Keratinocyte (primary cell): ENCODE measurements around the gene STMND1. TPM values are rescaled to one million over a fixed set of nuclear protein-coding genes. Genes with fewer than 3 reads are reported as not detected.

Experiments used
- DNase-seq: peaks from one replicate; pipeline ENCODE4 v3.0.0-alpha.2; 2011; ENCODE audit warnings: low read depth, missing footprints, low spot score
- FAIRE-seq: peaks from 2 replicates; lab custom pipeline; 2011; peaks lifted over from hg19 to GRCh38; lab: Jason Lieb, UNC
- H2AFZ ChIP-seq: 2 replicates; pipeline ENCODE4 v1.6.0; 2012; ENCODE audit warnings: low read length, control low read depth, inconsistent platforms; ENCODE audit not compliant: control insufficient read depth
- H3K27ac ChIP-seq: 2 replicates; pipeline ENCODE4 v1.5.1; 2011; ENCODE audit warnings: low read length; ENCODE audit not compliant: control insufficient read depth, insufficient read depth
- H3K27me3 ChIP-seq: 3 replicates; pipeline ENCODE4 v1.6.0; 2011; ENCODE audit warnings: low read length; ENCODE audit not compliant: control insufficient read depth, insufficient read depth; ENCODE audit errors: extremely low read depth
- H3K36me3 ChIP-seq, 2 experiments: 2 replicates in 1 of 2; 3 replicates in 1 of 2; pipeline ENCODE4 v1.5.1; 2011; ENCODE audit warnings: low read length in 2 of 2, mild to moderate bottlenecking in 1 of 2; ENCODE audit not compliant: control insufficient read depth in 2 of 2, insufficient read depth in 2 of 2; ENCODE audit errors: extremely low read depth in 1 of 2
- H3K4me1 ChIP-seq: 3 replicates; pipeline ENCODE4 v1.5.1; 2011; ENCODE audit warnings: low read length; ENCODE audit not compliant: control insufficient read depth, insufficient read depth; ENCODE audit errors: extremely low read depth
- H3K4me2 ChIP-seq: 3 replicates; pipeline ENCODE4 v1.6.0; 2011; ENCODE audit warnings: low read depth, low read length; ENCODE audit not compliant: control insufficient read depth, insufficient read depth; ENCODE audit errors: extremely low read depth
- H3K4me3 ChIP-seq, 3 experiments: fragments of 200-600 bp in 1 of 3; sonication (generic) in 1 of 3; 2 replicates in 2 of 3; 3 replicates in 1 of 3; pipeline ENCODE4 v1.5.1; 2011 to 2016; ENCODE audit warnings: low read length in 3 of 3, mild to moderate bottlenecking in 3 of 3, control low read depth in 2 of 3, inconsistent platforms in 1 of 3, low read depth in 1 of 3, mixed read lengths in 1 of 3, mixed run types in 1 of 3, moderate library complexity in 1 of 3; ENCODE audit not compliant: control insufficient read depth in 2 of 3, insufficient read depth in 2 of 3; ENCODE audit errors: extremely low read depth in 1 of 3
- H3K79me2 ChIP-seq: 2 replicates; pipeline ENCODE4 v1.6.0; 2012; ENCODE audit warnings: low read length; ENCODE audit not compliant: control insufficient read depth, insufficient read depth
- H3K9ac ChIP-seq: 3 replicates; pipeline ENCODE4 v1.6.0; 2011; ENCODE audit warnings: low read length; ENCODE audit not compliant: control insufficient read depth, insufficient read depth; ENCODE audit errors: extremely low read depth
- H3K9me1 ChIP-seq: 3 replicates; pipeline ENCODE4 v1.6.0; 2011; ENCODE audit warnings: low read length; ENCODE audit not compliant: control insufficient read depth, insufficient read depth; ENCODE audit errors: extremely low read depth
- H3K9me3 ChIP-seq: 2 replicates; pipeline ENCODE4 v1.5.1; 2012; ENCODE audit warnings: low read depth, low read length; ENCODE audit not compliant: control insufficient read depth
- H4K20me1 ChIP-seq: 3 replicates; pipeline ENCODE4 v1.6.0; 2011; ENCODE audit warnings: low read length; ENCODE audit not compliant: control insufficient read depth, insufficient read depth; ENCODE audit errors: extremely low read depth
- EZH2 ChIP-seq: IDR thresholded peaks from one replicate; pipeline ENCODE4 v1.6.1; 2012; ENCODE audit warnings: inconsistent platforms, mild to moderate bottlenecking, low read length, moderate library complexity
- dilution Hi-C: fragments of 300-500 bp; cut with MboI; formaldehyde crosslinking; loops from one replicate; pipeline ENCODE4 v1.7.0; 2020; ENCODE audit warnings: low sequenced_read_pairs; ENCODE audit not compliant: extremely low pct_ligation_motif_present
- polyA plus RNA-seq, 5 experiments: library from polyadenylated mRNA; depleted of rRNA in 3 of 5; stranded (reverse) in 3 of 5; stranded (forward) in 1 of 5; unstranded in 1 of 5; fragments of >200 nt; gene quantifications; 1 replicate in 1 of 5; 2 replicates in 3 of 5; 3 replicates in 1 of 5; pipeline versions ENCODE4 v1.2.1 to v1.2.3, GENCODE V29; 2011 to 2012; ENCODE audit warnings: missing spikeins in 2 of 5, low read depth in 1 of 5, low replicate concordance in 1 of 5
- TF ChIP-seq, protein P1 (sequence below), 3 experiments: IDR thresholded peaks in 1 of 3; conservative IDR thresholded peaks in 1 of 3; optimal IDR thresholded peaks in 1 of 3; 2 replicates in 2 of 3; 3 replicates in 1 of 3; pipeline versions ENCODE3 to v1.5.1; 2011; ENCODE audit warnings: low read length in 3 of 3, mild to moderate bottlenecking in 3 of 3, moderate library complexity in 2 of 3, control low read depth in 1 of 3, inconsistent platforms in 1 of 3; ENCODE audit not compliant: insufficient read depth in 2 of 3; ENCODE audit errors: extremely low read depth in 1 of 3

The STMND1 gene
- polyA plus RNA-seq, 1 donor (not counting 4 experiments of a cell fraction or from before 2014, with no cell fraction given): not detected

DNA sequence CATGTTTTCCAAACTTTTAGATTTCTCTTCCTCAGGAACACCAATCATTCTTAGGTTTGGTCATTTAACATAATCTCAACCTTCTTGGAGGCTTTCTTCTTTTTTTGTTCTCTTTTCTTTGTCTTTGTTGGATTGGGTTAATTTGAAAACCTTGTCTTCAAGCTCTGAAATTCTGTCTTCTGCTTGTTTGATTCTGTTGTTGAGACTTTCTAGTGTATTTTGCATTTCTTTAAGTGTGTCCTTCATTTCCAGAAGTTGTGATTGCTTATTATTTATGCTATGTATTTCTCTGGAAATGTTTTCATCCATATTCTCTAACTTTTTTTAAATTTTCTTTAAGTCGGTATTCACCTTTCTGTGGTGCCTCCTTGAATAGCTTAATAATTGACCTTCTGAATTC, 42.2 kb downstream of the STMND1 start:
- Histone ChIP-seq H2AFZ (no peak overlapping the region), H3K9ac (no peak overlapping the region), H3K27ac (no peak overlapping the region), H3K9me3 (no peaks in the 10 kb centered on the region), H3K4me2 (no peak overlapping the region), H4K20me1 (no peaks in the 10 kb centered on the region), H3K36me3 (no peaks in the 10 kb centered on the region), H3K79me2 (no peaks in the 10 kb centered on the region), H3K27me3 (no peaks in the 10 kb centered on the region), H3K4me1 (no peaks in the 10 kb centered on the region), H3K4me3 (no peak overlapping the region), H3K9me1 (no peaks in the 10 kb centered on the region)
- TF ChIP-seq EZH2: no peak
- TF ChIP-seq, protein P1, sequence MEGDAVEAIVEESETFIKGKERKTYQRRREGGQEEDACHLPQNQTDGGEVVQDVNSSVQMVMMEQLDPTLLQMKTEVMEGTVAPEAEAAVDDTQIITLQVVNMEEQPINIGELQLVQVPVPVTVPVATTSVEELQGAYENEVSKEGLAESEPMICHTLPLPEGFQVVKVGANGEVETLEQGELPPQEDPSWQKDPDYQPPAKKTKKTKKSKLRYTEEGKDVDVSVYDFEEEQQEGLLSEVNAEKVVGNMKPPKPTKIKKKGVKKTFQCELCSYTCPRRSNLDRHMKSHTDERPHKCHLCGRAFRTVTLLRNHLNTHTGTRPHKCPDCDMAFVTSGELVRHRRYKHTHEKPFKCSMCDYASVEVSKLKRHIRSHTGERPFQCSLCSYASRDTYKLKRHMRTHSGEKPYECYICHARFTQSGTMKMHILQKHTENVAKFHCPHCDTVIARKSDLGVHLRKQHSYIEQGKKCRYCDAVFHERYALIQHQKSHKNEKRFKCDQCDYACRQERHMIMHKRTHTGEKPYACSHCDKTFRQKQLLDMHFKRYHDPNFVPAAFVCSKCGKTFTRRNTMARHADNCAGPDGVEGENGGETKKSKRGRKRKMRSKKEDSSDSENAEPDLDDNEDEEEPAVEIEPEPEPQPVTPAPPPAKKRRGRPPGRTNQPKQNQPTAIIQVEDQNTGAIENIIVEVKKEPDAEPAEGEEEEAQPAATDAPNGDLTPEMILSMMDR (optimal IDR thresholded peaks at IDR 0.05 in 1 of 3, IDR thresholded peaks at IDR 0.05 in 1 of 3, conservative IDR thresholded peaks at IDR 0.05 in 1 of 3; ENCODE audit: extremely low read depth in 1 of 3, insufficient read depth in 2 of 3, low read length in 3 of 3): no peak
- dilution Hi-C loops: no loop called here
- no peak for DNase-seq
- FAIRE-seq: no peak

DNA sequence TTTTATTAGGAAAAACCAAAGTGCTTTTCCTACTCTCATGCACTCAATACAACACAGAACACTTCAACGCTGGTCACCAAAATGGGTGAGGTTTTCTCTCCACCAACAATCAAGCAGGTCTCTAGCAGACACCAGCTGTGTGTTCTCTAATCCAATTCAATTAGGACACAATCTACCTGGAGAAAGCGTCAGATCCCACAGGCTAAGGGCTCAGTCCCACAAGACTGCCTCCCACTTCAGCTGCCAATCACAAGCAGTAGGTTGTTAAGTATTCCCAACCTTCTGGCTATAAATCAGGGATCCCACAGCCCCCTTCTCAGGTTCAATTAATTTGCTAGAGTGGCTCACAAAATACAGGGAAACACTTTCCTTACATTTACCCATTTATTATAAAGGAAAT, 47.7 kb downstream of the STMND1 start:
- no peak overlapping the region for H3K4me3 ChIP-seq
- H3K9ac ChIP-seq: no peak overlapping the region
- FAIRE-seq (no peak), DNase-seq (no peak)
- TF ChIP-seq, protein P1 (optimal IDR thresholded peaks at IDR 0.05 in 1 of 3, IDR thresholded peaks at IDR 0.05 in 1 of 3, conservative IDR thresholded peaks at IDR 0.05 in 1 of 3; ENCODE audit: extremely low read depth in 1 of 3, insufficient read depth in 2 of 3, low read length in 3 of 3): no peak
- TF ChIP-seq EZH2: no peak
- H3K36me3 ChIP-seq: no peaks in the 10 kb centered on the region
- H2AFZ ChIP-seq: no peak overlapping the region
- no peaks in the 10 kb centered on the region for H3K27me3 ChIP-seq
- H3K9me1 ChIP-seq: no peaks in the 10 kb centered on the region
- H4K20me1 ChIP-seq: no peaks in the 10 kb centered on the region
- no peak overlapping the region for H3K4me2 ChIP-seq
- no peaks in the 10 kb centered on the region for H3K4me1 ChIP-seq
- dilution Hi-C loops: no loop called here
- no peaks in the 10 kb centered on the region for H3K79me2 ChIP-seq
- no peak overlapping the region for H3K27ac ChIP-seq
- H3K9me3 ChIP-seq: no peaks in the 10 kb centered on the region
